Esophagus mucosa (tissue), 1 donor: Measurements from ENCODE around the gene TENM4. TPM values are rescaled to one million over a fixed set of nuclear protein-coding genes. Genes with fewer than 3 reads are reported as not detected.
"Not testable (repeated sequence)": the region's sequence is repeated elsewhere in the genome, so short reads cannot be mapped to it uniquely, and the experiment has no call there.

Source experiments
- ATAC-seq: fragments of 200-7000 bp; cut with Tn5 transposase; one replicate; pipeline ENCODE4 v1.9.1; 2020
- total RNA-seq: library from RNA; stranded (reverse); gene quantifications from one replicate; pipeline ENCODE4 v1.2.4, GENCODE V29; 2023
- donor health status: DM: yes; HTN: yes; CAD: no.

The TENM4 gene
- total RNA-seq, 1 donor from 2014 or later, result 21.8 TPM

- no peak for ATAC-seq
Measured at GRCh38 chr11:78615724-78616123, 825.1 kb downstream of the TENM4 start.

DNA sequence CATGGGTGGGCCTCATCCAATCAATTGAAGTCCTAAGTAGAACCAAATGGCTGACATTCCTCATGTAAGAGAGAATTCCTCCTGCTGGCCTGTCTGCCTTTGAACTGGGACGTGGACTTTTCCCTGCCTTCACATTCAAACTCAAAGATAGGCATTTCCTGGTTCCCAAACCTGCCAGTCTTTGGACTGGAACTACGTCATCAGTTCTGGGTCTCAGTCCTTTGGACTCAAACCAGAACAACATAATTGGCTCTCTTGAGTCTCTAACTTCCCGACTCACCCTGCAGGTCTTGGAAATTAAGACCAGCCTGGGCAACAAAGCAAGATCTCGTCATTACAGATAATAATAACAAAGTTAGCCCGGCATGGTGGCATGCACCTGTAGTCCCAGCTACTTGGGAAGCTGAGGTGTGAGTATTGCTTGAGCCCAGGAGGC is 827.4 kb downstream of the TENM4 start:
- no peak for ATAC-seq

- ATAC-seq, result no peak
Measured at GRCh38 chr11:78612721-78613377, 828.0 kb downstream of the TENM4 start.

DNA sequence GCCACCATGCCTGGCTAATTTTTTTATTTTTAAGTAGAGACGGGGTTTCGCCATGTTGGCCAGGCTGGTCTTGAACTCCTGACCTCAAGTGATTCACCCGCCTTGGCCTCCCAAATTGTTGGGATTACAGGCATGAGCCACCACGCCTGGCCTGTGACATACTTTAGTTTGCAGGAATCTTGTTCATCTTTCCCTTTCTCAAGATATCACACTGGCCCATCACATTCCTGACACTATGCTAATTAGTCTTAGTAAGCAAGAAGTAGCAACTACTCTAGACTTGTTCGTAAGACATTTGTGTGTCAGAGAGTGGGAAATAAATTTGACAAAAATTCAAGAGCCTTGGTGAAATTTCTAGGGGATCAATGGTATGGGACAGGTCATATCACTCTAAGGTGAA is 831.5 kb downstream of the TENM4 start:
- not testable (repeated sequence) for ATAC-seq

DNA sequence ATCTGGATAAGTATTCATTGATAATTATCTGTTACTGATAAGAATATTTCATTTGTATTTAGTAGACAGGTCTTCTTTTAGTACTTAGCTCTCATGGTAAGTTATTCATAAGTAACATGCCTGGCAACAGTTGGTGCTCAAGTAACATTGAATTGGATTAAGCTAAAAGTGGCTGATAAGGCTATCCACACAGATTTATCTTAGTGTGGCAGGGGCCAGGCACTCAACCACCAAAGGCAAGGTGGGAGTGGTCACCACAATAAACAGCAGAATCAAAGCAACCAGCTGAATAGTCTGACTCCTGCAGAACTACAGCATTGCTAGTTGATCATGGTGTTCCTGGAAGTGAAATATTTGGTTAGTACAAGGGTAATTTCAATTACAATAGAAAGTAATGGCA is 833.1 kb downstream of the TENM4 start:
- no peak for ATAC-seq

- ATAC-seq, result no peak
Measured at GRCh38 chr11:78606667-78607066, 834.2 kb downstream of the TENM4 start.

DNA sequence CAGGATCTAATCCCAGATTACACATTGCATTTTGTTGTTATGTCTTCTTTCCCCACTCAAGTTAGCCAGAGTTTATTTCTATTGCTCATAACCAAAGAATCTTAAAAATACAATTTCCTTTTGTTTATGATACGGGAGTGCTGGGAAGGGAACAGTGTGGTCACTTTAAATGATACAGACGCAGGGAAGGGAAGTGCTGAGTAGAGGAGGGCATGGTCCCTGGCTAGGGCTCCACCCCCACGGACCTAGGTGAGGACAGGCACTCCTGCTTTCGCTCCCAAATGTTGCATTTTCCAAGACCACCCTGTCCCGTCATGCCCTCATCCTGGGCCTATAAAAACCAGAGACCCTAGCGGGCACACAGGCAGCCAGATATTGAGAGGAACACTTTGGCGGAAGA is 835.5 kb downstream of the TENM4 start:
- ATAC-seq, result no peak

DNA sequence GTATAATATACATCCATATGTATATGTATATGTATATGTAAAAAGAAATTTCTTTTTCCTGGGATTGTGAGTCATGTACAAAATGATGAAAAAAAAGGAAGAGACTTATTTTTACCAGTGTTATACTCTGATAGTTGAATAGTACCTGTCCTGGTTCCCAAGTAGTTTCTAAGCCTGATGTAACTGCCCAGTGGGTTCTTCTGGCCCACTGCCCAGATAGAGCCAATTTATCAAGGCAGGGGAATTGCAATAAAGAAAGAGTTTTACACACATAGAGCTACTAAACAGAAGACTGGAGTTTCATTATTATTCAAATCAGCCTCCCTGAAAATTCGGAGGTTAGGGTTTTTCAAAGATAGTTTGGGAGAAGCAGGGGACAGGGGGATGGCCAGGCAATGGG is 837.0 kb downstream of the TENM4 start:
- no peak for ATAC-seq
